Breast epithelium (tissue), 4 donors: ENCODE data around the gene FHAD1. TPM values are rescaled to one million over a fixed set of nuclear protein-coding genes. Genes with fewer than 3 reads are reported as not detected.

Experiments
- DNase-seq, 2 donors: peaks; one replicate each; pipeline ENCODE4 v3.0.0-alpha.2; 2019; ENCODE audit warnings: low spot score in 2 of 2
- H3K27ac ChIP-seq, 2 donors: fragments of 200-600 bp; sonication (generic) in 1 of 2; one replicate each; pipeline ENCODE4 v1.5.1; 2016 to 2019; ENCODE audit warnings: mild to moderate bottlenecking in 1 of 2
- H3K27me3 ChIP-seq, 2 donors: fragments of 200-600 bp; sonication (generic) in 1 of 2; one replicate each; pipeline versions ENCODE4 v1.5.1 to v1.6.0; 2017 to 2019; ENCODE audit warnings: control low read depth in 1 of 2, mild to moderate bottlenecking in 1 of 2
- H3K36me3 ChIP-seq: fragments of 200-600 bp; one replicate; pipeline ENCODE4 v1.5.1; 2019
- H3K4me1 ChIP-seq, 2 donors: fragments of 200-600 bp; sonication (generic); one replicate each; pipeline ENCODE4 v1.5.1; 2016 to 2019; ENCODE audit warnings: control low read depth in 1 of 2
- H3K4me3 ChIP-seq, 3 donors: fragments of 200-600 bp; sonication (generic); 1 replicate in 2 of 3; 2 replicates in 1 of 3; pipeline ENCODE4 v1.5.1; 2016 to 2019; ENCODE audit warnings: mild to moderate bottlenecking in 3 of 3, moderate library complexity in 2 of 3
- H3K9me3 ChIP-seq, 2 donors: fragments of 200-600 bp; sonication (generic) in 1 of 2; one replicate each; pipeline ENCODE4 v1.5.1; 2016 to 2019; ENCODE audit warnings: control low read depth in 1 of 2
- POLR2A ChIP-seq: fragments of 450-650 bp; IDR thresholded peaks from one replicate; pipeline ENCODE4 v1.6.1; 2016; ENCODE audit warnings: antibody characterized with exemption, mild to moderate bottlenecking, moderate library complexity
- POLR2AphosphoS5 ChIP-seq, 3 donors: sonication (generic); formaldehyde crosslinking; IDR thresholded peaks; one replicate each; pipeline ENCODE4 v1.6.1; 2017; ENCODE audit warnings: antibody characterized with exemption in 3 of 3
- intact Hi-C: fragments of 100-400 bp; cut with DNase I; formaldehyde crosslinking; loops from one replicate; pipeline ENCODE4 v1.15.1; 2023; ENCODE audit warnings: low total_unique reads
- total RNA-seq, 3 donors: library from RNA; depleted of rRNA; stranded (reverse); fragments of >200 nt; gene quantifications; one replicate each; pipeline ENCODE4 v1.1.0, GENCODE V29; 2016
- TF ChIP-seq, protein P1 (sequence below), 3 donors: fragments of 450-650 bp; IDR thresholded peaks; one replicate each; pipeline ENCODE4 v1.5.1; 2016 to 2017; ENCODE audit warnings: antibody characterized with exemption in 3 of 3, mild to moderate bottlenecking in 3 of 3, moderate library complexity in 3 of 3

The FHAD1 gene
- total RNA-seq, 3 donors from 2014 or later: 1.0 to 2.3 TPM; not detected in 1

DNA sequence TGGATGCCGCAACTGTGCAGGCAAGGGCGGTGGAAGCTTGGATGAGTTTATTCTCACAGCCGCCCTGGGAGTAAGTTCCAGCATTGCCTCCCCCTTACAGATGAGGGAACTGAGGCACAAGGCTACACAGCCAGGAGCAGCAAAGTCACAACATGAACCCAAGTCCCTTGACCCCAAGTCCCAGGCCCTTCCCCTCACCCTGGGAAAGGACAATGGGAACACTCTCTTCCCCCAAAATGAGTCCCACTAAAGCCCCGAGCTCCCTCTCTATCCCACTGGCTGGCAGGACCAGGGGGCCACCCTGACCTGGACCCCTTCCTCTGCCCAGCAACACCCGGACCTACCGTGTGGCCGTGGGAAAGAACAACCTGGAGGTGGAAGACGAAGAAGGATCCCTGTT, 195.1 kb downstream of the FHAD1 start:
- no peak overlapping the region for H3K4me3 ChIP-seq
- no peaks in the 10 kb centered on the region for H3K9me3 ChIP-seq
- no peak overlapping the region for H3K27ac ChIP-seq
- no peak for DNase-seq
- intact Hi-C loops: no loop called here
- H3K4me1 ChIP-seq: no peaks in the 10 kb centered on the region
- TF ChIP-seq POLR2A: no peak
- no peak for TF ChIP-seq POLR2AphosphoS5 (IDR thresholded peaks at IDR 0.05)
- TF ChIP-seq, protein P1, sequence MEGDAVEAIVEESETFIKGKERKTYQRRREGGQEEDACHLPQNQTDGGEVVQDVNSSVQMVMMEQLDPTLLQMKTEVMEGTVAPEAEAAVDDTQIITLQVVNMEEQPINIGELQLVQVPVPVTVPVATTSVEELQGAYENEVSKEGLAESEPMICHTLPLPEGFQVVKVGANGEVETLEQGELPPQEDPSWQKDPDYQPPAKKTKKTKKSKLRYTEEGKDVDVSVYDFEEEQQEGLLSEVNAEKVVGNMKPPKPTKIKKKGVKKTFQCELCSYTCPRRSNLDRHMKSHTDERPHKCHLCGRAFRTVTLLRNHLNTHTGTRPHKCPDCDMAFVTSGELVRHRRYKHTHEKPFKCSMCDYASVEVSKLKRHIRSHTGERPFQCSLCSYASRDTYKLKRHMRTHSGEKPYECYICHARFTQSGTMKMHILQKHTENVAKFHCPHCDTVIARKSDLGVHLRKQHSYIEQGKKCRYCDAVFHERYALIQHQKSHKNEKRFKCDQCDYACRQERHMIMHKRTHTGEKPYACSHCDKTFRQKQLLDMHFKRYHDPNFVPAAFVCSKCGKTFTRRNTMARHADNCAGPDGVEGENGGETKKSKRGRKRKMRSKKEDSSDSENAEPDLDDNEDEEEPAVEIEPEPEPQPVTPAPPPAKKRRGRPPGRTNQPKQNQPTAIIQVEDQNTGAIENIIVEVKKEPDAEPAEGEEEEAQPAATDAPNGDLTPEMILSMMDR (IDR thresholded peaks at IDR 0.05): no peak
- no peaks in the 10 kb centered on the region for H3K36me3 ChIP-seq
- H3K27me3 ChIP-seq: no peaks in the 10 kb centered on the region

GRCh38 chr1:15442759-15443158, 195.7 kb downstream of the FHAD1 start:
- DNase-seq: no peak

DNA sequence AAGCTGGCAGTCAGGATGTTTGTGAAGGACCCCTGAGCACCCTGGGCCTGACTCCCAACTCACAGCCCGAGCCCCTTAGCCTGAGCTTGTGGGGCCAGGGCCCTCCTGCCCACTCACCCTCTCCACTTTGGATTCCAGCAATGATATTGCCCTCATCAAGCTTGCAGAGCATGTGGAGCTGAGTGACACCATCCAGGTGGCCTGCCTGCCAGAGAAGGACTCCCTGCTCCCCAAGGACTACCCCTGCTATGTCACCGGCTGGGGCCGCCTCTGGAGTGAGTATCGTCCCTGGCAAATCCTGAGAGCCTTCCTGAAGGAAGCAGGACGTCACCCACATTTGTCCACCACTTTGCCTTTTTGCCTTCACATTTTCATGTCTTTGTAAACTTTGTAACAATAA, 196.3 kb downstream of the FHAD1 start:
- DNase-seq: no peak
- intact Hi-C loops: no loop called here
- Histone ChIP-seq H3K4me3 (no peak overlapping the region), H3K4me1 (no peaks in the 10 kb centered on the region), H3K36me3 (no peaks in the 10 kb centered on the region), H3K27ac (no peak overlapping the region), H3K27me3 (no peaks in the 10 kb centered on the region), H3K9me3 (no peaks in the 10 kb centered on the region)
- TF ChIP-seq POLR2AphosphoS5 (IDR thresholded peaks at IDR 0.05): no peak
- TF ChIP-seq POLR2A: no peak
- TF ChIP-seq, protein P1 (IDR thresholded peaks at IDR 0.05): no peak

More at GRCh38 chr1:15442759-15443158, 195.7 kb downstream of the FHAD1 start:
- TF ChIP-seq, protein P1 (IDR thresholded peaks at IDR 0.05): no peak
- TF ChIP-seq POLR2A (no peak), POLR2AphosphoS5 (IDR thresholded peaks at IDR 0.05) (no peak)
- intact Hi-C loops: no loop called here
- no peaks in the 10 kb centered on the region for H3K36me3 ChIP-seq
- H3K9me3 ChIP-seq: no peaks in the 10 kb centered on the region
- H3K4me1 ChIP-seq: no peaks in the 10 kb centered on the region
- no peak overlapping the region for H3K27ac ChIP-seq
- no peaks in the 10 kb centered on the region for H3K27me3 ChIP-seq
- no peak overlapping the region for H3K4me3 ChIP-seq

- H3K27ac ChIP-seq: no peak overlapping the region
- no peak for DNase-seq
- H3K4me1 ChIP-seq: no peaks in the 10 kb centered on the region
- H3K4me3 ChIP-seq: no peak overlapping the region
- intact Hi-C loops: no loop called here
- TF ChIP-seq POLR2A: no peak
- TF ChIP-seq, protein P1 (IDR thresholded peaks at IDR 0.05): no peak
- TF ChIP-seq POLR2AphosphoS5 (IDR thresholded peaks at IDR 0.05): no peak
- H3K9me3 ChIP-seq: no peaks in the 10 kb centered on the region
- H3K27me3 ChIP-seq: no peaks in the 10 kb centered on the region
- H3K36me3 ChIP-seq: no peaks in the 10 kb centered on the region
Observed at GRCh38 chr1:15444468-15445389, 197.7 kb downstream of the FHAD1 start.

DNA sequence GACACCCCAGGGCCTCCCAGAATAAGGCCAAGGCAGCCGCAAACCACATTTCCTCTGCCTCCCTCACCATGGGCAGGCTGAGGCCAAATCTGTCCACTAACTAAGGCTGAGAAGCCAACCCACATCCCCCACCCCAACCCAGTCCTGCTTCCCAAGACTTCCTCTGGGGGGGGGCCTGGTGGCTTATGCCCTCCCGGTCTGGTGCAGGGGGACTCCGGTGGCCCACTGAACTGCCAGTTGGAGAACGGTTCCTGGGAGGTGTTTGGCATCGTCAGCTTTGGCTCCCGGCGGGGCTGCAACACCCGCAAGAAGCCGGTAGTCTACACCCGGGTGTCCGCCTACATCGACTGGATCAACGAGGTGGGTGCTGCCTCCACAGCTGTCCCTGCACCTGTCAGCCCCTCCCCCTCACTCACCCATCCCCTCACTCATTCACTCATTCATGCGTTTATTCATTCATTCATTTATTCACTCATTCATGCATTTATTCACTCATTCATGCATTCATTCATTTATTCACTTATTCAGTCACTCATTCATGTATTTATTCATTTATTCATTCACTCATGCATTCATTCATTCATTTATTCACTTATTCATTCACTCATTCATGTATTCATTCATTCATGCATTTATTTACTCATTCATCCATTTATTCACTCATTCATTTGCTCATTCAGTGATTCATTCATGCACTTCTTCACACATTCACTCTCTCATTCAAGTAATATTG, 198.5 kb downstream of the FHAD1 start:
- Histone ChIP-seq H3K27me3 (no peaks in the 10 kb centered on the region), H3K4me1 (no peaks in the 10 kb centered on the region), H3K4me3 (no peak overlapping the region), H3K36me3 (no peaks in the 10 kb centered on the region), H3K27ac (no peak overlapping the region), H3K9me3 (no peaks in the 10 kb centered on the region)
- intact Hi-C loops: no loop called here
- DNase-seq: no peak
- TF ChIP-seq, protein P1 (IDR thresholded peaks at IDR 0.05): no peak
- TF ChIP-seq POLR2AphosphoS5 (IDR thresholded peaks at IDR 0.05) (no peak), POLR2A (no peak)
